GM12892 (cell line): ENCODE results near the gene ZNF37A.

Source experiments
- POLR2A ChIP-seq: IDR thresholded peaks from 2 replicates; pipeline ENCODE4 v1.6.1; 2011; ENCODE audit warnings: low read depth, low read length, control low read depth
- POLR2AphosphoS5 ChIP-seq: IDR thresholded peaks from 2 replicates; pipeline ENCODE4 v1.6.1; 2011; ENCODE audit warnings: low read depth, low read length, control low read depth

DNA sequence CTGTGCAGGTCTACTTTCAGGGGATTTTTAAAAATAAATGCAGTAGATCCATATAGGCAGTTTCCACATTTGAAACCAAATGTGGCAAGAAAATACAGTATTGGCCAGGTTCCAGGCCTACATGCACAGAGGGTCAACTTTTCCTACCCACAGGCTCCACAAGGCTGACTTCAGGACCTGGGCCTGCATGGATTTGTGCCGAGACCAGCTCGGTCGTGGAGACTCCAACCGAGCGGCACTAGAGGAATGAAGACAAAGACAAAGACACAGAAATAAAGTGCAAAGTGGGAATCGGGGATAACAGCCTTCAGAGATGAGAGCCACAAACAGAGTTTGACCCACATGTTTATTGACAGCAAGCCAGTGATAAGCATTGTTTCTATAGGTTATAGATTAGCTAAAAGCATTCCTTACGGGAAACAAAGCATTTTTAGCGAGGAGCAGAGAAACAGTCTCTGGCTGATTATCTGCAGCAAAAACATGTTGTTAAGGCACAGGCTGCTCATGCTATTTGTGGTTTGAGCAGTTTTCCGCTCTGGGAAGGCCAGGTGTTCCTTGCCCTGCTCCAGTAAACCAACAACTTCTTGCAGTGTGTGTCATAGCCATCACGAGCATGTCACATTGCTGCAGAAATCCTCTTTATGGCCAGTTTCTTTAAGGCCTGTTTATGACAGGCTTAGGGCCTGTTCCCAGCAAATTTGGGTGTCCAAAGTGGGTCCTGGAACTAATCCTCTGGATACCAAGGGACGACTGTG lies 52.6 kb downstream of the ZNF37A start:
- TF ChIP-seq POLR2AphosphoS5 (no peak), POLR2A (no peak)
